ENCODE measurements around the gene SNF8. TPM values are rescaled to one million over a fixed set of nuclear protein-coding genes. Genes with fewer than 3 reads are reported as not detected.
A peak's percentile ranks its signal among the peaks of the same experiment; 100 is the strongest.

SNF8 gene
- total RNA-seq, 4 donors from 2014 or later: 41.1 to 80.1 (median 63.6) TPM

DNA sequence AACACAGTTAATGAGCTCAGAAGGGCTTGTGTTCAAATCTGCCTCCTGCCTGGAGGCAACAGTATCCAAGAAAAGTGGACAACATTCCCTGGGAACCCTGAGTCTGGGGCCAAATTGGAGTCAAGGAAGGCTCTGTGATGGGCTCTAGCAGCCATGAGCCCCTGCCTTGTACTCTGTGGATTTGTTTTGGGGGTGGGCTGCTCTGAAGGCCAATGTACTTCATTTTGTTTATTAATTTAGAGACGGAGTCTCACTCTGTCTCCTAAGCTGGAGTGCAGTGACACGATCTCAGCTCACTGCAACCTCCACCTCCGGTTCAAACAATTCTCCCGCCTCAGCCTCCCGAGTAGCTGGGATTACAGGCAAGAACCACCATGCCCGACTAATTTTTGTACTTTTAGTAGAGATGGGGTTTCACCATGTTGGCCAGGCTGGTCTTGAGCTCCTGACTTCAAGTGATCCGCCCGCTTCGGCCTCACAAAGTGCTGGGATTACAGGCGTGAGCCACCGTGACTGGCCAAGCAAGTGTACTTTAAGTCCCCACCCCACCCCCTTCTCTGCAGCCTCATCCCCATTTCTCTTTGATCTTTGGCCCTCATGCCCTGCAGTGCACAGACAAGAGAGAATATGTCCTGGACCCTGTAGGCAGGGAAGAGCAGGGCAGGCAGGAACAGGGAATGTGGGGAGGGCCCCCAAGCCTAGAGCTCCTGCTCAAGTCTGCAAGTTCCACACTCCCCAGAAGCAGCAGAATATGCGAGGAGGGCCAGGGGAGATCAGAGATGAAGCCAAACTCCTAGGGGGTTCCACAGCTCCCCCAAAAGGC, 26.4 kb upstream of the SNF8 start:
- 71% methylated on average over 11 of the region's 12 CpGs for WGBS
- H3K27ac ChIP-seq: no peak overlapping the region
- H3K4me1 ChIP-seq: no peaks in the 10 kb centered on the region
- peak in 1 of 2 donors; percentile 32 for DNase-seq (ENCODE audit: low spot score in 2 of 2)
- no peak overlapping the region for H3K4me3 ChIP-seq
- peaks cover 96% of the 10 kb centered on the region for H3K27me3 ChIP-seq
- no peaks in the 10 kb centered on the region for H3K36me3 ChIP-seq
- H3K9me3 ChIP-seq: no peaks in the 10 kb centered on the region
- TF ChIP-seq, protein P1, sequence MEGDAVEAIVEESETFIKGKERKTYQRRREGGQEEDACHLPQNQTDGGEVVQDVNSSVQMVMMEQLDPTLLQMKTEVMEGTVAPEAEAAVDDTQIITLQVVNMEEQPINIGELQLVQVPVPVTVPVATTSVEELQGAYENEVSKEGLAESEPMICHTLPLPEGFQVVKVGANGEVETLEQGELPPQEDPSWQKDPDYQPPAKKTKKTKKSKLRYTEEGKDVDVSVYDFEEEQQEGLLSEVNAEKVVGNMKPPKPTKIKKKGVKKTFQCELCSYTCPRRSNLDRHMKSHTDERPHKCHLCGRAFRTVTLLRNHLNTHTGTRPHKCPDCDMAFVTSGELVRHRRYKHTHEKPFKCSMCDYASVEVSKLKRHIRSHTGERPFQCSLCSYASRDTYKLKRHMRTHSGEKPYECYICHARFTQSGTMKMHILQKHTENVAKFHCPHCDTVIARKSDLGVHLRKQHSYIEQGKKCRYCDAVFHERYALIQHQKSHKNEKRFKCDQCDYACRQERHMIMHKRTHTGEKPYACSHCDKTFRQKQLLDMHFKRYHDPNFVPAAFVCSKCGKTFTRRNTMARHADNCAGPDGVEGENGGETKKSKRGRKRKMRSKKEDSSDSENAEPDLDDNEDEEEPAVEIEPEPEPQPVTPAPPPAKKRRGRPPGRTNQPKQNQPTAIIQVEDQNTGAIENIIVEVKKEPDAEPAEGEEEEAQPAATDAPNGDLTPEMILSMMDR (IDR thresholded peaks at IDR 0.05): no peak
- TF ChIP-seq POLR2A (IDR thresholded peaks at IDR 0.05): no peak
- TF ChIP-seq POLR2AphosphoS5 (IDR thresholded peaks at IDR 0.05): no peak
- no peak for TF ChIP-seq EP300 (IDR thresholded peaks at IDR 0.05)

DNA sequence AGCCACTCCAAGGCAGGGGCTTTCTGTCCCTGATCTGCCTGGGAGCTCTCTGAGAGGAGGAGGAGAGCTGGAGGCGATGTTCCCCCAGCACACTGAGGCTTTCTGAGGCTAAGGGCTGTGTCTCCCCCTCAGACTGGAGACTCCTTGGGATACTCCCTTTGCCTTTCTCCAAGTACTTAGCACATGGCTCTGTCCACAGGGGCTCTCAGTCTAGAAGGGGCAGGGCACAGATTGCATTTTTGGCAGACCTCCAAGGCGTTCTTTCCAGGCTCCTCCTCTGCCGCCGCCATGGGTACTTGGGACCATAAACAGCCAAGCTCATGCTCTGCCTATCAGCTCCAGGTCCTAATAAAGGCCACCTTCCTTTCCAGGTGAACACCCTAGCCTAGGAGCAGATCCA, 25.6 kb upstream of the SNF8 start:
- Histone ChIP-seq H3K36me3 (no peaks in the 10 kb centered on the region), H3K27me3 (peaks cover 94% of the 10 kb centered on the region), H3K4me1 (no peaks in the 10 kb centered on the region), H3K27ac (no peak overlapping the region), H3K4me3 (no peak overlapping the region), H3K9me3 (no peaks in the 10 kb centered on the region)
- TF ChIP-seq, protein P1 (IDR thresholded peaks at IDR 0.05): no peak
- no peak for TF ChIP-seq EP300 (IDR thresholded peaks at IDR 0.05)
- TF ChIP-seq POLR2AphosphoS5 (IDR thresholded peaks at IDR 0.05): no peak
- TF ChIP-seq POLR2A (IDR thresholded peaks at IDR 0.05): no peak
- WGBS: 13% methylated on average over 4 of the region's 4 CpGs
- peak in 1 of 2 donors; percentile 21 for DNase-seq (ENCODE audit: low spot score in 2 of 2)

DNA sequence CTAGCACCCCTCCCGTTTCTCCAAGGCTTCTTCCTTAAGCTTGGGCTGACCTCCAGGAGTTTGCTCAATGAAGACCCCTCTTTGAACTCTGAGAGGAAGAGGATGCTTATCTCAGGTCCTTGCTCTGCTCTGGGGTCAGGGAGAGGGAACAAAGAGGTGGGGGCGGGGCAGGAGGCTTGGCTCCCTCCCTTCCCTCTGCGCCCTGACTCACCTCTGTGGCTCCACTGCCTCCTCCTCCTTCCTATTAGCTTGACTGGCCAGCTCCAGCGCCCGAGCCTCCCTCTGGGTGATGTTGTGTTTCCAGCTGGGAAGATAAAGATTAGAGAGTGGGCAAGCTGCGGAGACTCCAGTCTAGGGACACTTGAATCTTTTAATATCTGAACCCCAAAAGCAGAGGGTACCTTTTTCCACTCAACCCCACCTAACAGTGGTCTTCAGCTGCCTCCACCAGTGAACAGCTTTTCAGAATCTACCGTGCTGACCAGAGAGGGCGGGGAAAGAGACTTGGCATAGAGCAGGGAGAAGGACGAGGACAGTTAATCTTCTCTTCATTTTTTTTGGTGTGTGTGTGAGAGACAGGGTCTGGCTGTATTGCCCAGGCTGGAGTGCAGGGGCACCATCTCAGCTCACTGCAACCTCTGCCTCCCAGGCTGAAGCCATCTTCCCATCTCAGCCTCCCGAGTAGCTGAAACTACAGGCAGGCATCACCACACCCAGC, 17.0 kb upstream of the SNF8 start:
- no peaks in the 10 kb centered on the region for H3K36me3 ChIP-seq
- no peak overlapping the region for H3K27ac ChIP-seq
- no peaks in the 10 kb centered on the region for H3K9me3 ChIP-seq
- no peaks in the 10 kb centered on the region for H3K4me1 ChIP-seq
- TF ChIP-seq EP300 (IDR thresholded peaks at IDR 0.05): no peak
- TF ChIP-seq POLR2AphosphoS5 (IDR thresholded peaks at IDR 0.05): no peak
- no peak for TF ChIP-seq POLR2A (IDR thresholded peaks at IDR 0.05)
- TF ChIP-seq, protein P1 (IDR thresholded peaks at IDR 0.05): no peak
- 32% methylated on average over 10 of the region's 10 CpGs for WGBS
- peaks cover 81% of the 10 kb centered on the region for H3K27me3 ChIP-seq
- H3K4me3 ChIP-seq: no peak overlapping the region
- DNase-seq (ENCODE audit: low spot score in 2 of 2): no peak

DNA sequence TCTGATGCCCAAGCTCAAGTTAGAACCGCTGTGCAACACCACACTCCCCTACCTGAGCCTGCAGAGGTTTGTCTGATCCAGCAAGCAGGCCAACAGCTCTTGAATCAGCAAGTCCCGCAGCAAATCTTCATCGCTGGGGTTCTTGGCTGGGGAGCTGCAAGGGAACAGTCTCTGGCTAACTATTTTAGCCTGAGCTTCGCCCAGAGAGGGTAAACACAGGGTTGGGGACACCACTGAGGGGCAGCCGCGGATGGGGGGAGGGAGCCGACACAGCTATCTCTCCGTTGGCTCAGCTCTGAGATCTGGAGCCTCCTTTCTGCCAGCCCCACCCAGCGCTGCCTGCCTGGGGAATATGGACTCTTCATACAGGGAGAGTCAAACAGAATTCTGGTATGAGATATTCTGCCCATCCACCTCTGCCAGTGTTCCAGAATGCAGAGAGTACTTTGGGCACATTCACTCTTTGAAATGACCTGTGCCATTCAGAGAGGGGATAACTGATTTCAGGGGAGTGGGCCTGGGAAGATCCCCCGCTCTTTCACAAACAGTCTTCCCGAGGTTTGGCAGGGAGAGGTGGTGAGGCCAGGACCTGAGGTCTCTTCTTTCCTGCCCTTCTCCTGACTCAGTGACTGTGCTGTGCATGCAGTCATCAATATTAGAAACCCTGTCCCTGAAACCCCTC, 16.3 kb upstream of the SNF8 start:
- DNase-seq (ENCODE audit: low spot score in 2 of 2): no peak
- WGBS: 45% methylated on average over 5 of the region's 11 CpGs
- TF ChIP-seq POLR2AphosphoS5 (IDR thresholded peaks at IDR 0.05) (no peak), POLR2A (IDR thresholded peaks at IDR 0.05) (no peak), EP300 (IDR thresholded peaks at IDR 0.05) (no peak)
- TF ChIP-seq, protein P1 (IDR thresholded peaks at IDR 0.05): no peak
- no peaks in the 10 kb centered on the region for H3K36me3 ChIP-seq
- H3K27me3 ChIP-seq: peaks cover 78% of the 10 kb centered on the region
- H3K4me3 ChIP-seq: no peak overlapping the region
- H3K27ac ChIP-seq: no peak overlapping the region
- H3K4me1 ChIP-seq: no peaks in the 10 kb centered on the region
- no peaks in the 10 kb centered on the region for H3K9me3 ChIP-seq

Measured in suprapubic skin (tissue), 4 donors.